Measurements from ENCODE around the gene MEGF6.

The MEGF6 gene

GRCh38 chr1:3611170-3612019 lies at the start of gene MEGF6:
MEGF6 (minus strand) TSS chr1:3611508; CDS start chr1:3611268, 240 bp downstream.
- DNase-seq: peak; percentile 21

- DNase-seq: no peak
Measured at GRCh38 chr1:3660704-3661103, 49.4 kb upstream of the MEGF6 start.

GRCh38 chr1:3659093-3659492 lies 47.8 kb upstream of the MEGF6 start:
- no peak for DNase-seq

- no peak for DNase-seq
Measured at GRCh38 chr1:3658231-3658615, 46.9 kb upstream of the MEGF6 start.

GRCh38 chr1:3657578-3658230 lies 46.4 kb upstream of the MEGF6 start:
- no peak for DNase-seq

GRCh38 chr1:3657096-3657475 lies 45.8 kb upstream of the MEGF6 start:
- no peak for DNase-seq

GRCh38 chr1:3656450-3657095 lies 45.3 kb upstream of the MEGF6 start:
- DNase-seq: no peak

- DNase-seq: no peak
Measured at GRCh38 chr1:3654549-3655281, 43.4 kb upstream of the MEGF6 start.

- DNase-seq: no peak
Measured at GRCh38 chr1:3653286-3653618, 41.9 kb upstream of the MEGF6 start.

GRCh38 chr1:3652548-3653285 lies 41.4 kb upstream of the MEGF6 start:
- no peak for DNase-seq

GRCh38 chr1:3651930-3652547 lies 40.7 kb upstream of the MEGF6 start, which contains the start of gene TP73:
TP73 (plus strand) TSS chr1:3652516; CDS start chr1:3682366, 29,850 bp downstream.
- DNase-seq: no peak

GRCh38 chr1:3651026-3651929 lies 40.0 kb upstream of the MEGF6 start:
- DNase-seq: no peak

- DNase-seq: no peak
Measured at GRCh38 chr1:3650248-3651025, 39.1 kb upstream of the MEGF6 start.

- DNase-seq: peak; percentile 70
Measured at GRCh38 chr1:3649342-3650247, 38.3 kb upstream of the MEGF6 start, which contains the start of gene WRAP73. WRAP73 (minus strand) TSS chr1:3650103; CDS start chr1:3649999, 104 bp downstream.

GRCh38 chr1:3646596-3646995 lies 35.3 kb upstream of the MEGF6 start:
- no peak for DNase-seq

GRCh38 chr1:3645666-3646355 lies 34.5 kb upstream of the MEGF6 start:
- no peak for DNase-seq

- no peak for DNase-seq
Measured at GRCh38 chr1:3645247-3645646, 33.9 kb upstream of the MEGF6 start.

GRCh38 chr1:3644273-3644672 lies 33.0 kb upstream of the MEGF6 start:
- no peak for DNase-seq

Data from amniotic stem cell (primary cell).